Transverse colon (tissue), 4 donors: ENCODE measurements around the gene CDS1. TPM values are rescaled to one million over a fixed set of nuclear protein-coding genes. Genes with fewer than 3 reads are reported as not detected.
"Not testable (repeated sequence)": the region's sequence is repeated elsewhere in the genome, so short reads cannot be mapped to it uniquely, and the experiment has no call there.

Experiments
- DNase-seq: peaks from one replicate; pipeline ENCODE4 v3.0.0-alpha.2; 2019
- H3K27ac ChIP-seq, 4 donors: fragments of 200-600 bp; sonication (generic); 2 replicates each; pipeline ENCODE4 v1.5.1; 2016 to 2018; ENCODE audit warnings: inconsistent platforms in 4 of 4
- H3K27me3 ChIP-seq: fragments of 200-600 bp; sonication (generic); 2 replicates; pipeline ENCODE4 v1.5.1; 2017; ENCODE audit warnings: inconsistent platforms
- H3K36me3 ChIP-seq, 4 donors: fragments of 200-600 bp; sonication (generic); 2 replicates each; pipeline ENCODE4 v1.5.1; 2017 to 2019; ENCODE audit warnings: inconsistent platforms in 4 of 4
- H3K4me1 ChIP-seq, 4 donors: fragments of 200-600 bp; sonication (generic); 2 replicates each; pipeline ENCODE4 v1.5.1; 2017 to 2020; ENCODE audit warnings: inconsistent platforms in 4 of 4
- H3K4me3 ChIP-seq, 4 donors: fragments of 200-600 bp; sonication (generic); 1 replicate in 1 of 4; 2 replicates in 3 of 4; pipeline versions ENCODE4 v1.5.1 to v1.6.1; 2017 to 2019; ENCODE audit warnings: inconsistent platforms in 4 of 4
- H3K9me3 ChIP-seq, 2 donors: fragments of 200-600 bp; sonication (generic); 2 replicates each; pipeline ENCODE4 v1.5.1; 2017 to 2019; ENCODE audit warnings: inconsistent platforms in 2 of 2
- CTCF ChIP-seq, 5 experiments: fragments of 200-600 bp in 3 of 5; fragments of 450-650 bp in 2 of 5; sonication (generic) in 3 of 5; IDR thresholded peaks; 1 replicate in 2 of 5; 2 replicates in 3 of 5; pipeline ENCODE4 v1.5.1; 2016 to 2017; ENCODE audit warnings: antibody characterized with exemption in 5 of 5, inconsistent platforms in 3 of 5, mild to moderate bottlenecking in 2 of 5, moderate library complexity in 1 of 5
- EP300 ChIP-seq: sonication (generic); formaldehyde crosslinking; IDR thresholded peaks from one replicate; pipeline ENCODE4 v1.6.1; 2017; ENCODE audit warnings: antibody characterized with exemption, low read depth
- POLR2A ChIP-seq: fragments of 450-650 bp; IDR thresholded peaks from one replicate; pipeline ENCODE4 v1.6.1; 2016; ENCODE audit warnings: antibody characterized with exemption, mild to moderate bottlenecking, moderate library complexity
- POLR2AphosphoS5 ChIP-seq, 3 donors: sonication (generic); formaldehyde crosslinking; IDR thresholded peaks; one replicate each; pipeline ENCODE4 v1.6.1; 2016; ENCODE audit warnings: antibody characterized with exemption in 3 of 3
- WGBS, 2 donors: methylation state at CpG; one replicate each; pipeline ENCODE4 v1.1.5; 2018; ENCODE audit warnings: low coverage in 1 of 2; 5-methylcytosine and 5-hydroxymethylcytosine counted together
- in situ Hi-C, 4 donors: fragments of 200-750 bp; cut with MboI; loops; one replicate each; pipeline versions ENCODE4 v1.15.0 to v1.15.1; 2017; ENCODE audit warnings: low sequenced_read_pairs in 3 of 4, low pct_ligation_motif_present in 1 of 4, low pct_unique_long_range_greater_than_20kb in 1 of 4
- intact Hi-C: fragments of 100-400 bp; cut with DNase I; formaldehyde crosslinking; loops from one replicate; pipeline ENCODE4 v1.15.1; 2023; ENCODE audit warnings: low total_unique reads
- total RNA-seq, 4 donors: library from RNA; depleted of rRNA; stranded (reverse); fragments of >200 nt; gene quantifications; one replicate each; pipeline ENCODE4 v1.1.0, GENCODE V29; 2016

Gene CDS1
- 10 to 100 TPM; 21.6 to 44.0 (median 34.5) TPM for total RNA-seq

- Histone ChIP-seq H3K9me3 (no peaks in the 10 kb centered on the region), H3K4me1 (peaks cover 4 to 11% (median 5%) of the 10 kb centered on the region in 4 donors), H3K27ac (peak within 1 kb of the TSS; percentile 86 to 91 (median 90)), H3K36me3 (no peaks in the 10 kb centered on the region), H3K27me3 (peaks cover 4% of the 10 kb centered on the region), H3K4me3 (peak within 1 kb of the TSS; percentile 67 to 93 (median 72))
- peak; percentile 84 for DNase-seq
- in situ Hi-C loops (no loop called here), intact Hi-C loops (no loop called here)
- WGBS, 2 donors: 1% methylated on average over 48 of the region's 88 CpGs; no CpG with 5 or more reads in 1 of the 2 donors
- TF ChIP-seq CTCF (IDR thresholded peaks at IDR 0.05) (no peak), EP300 (no peak), POLR2A (peak; percentile 76), POLR2AphosphoS5 (IDR thresholded peaks at IDR 0.05) (peak; percentile 6 to 51 (median 44))
Measured at GRCh38 chr4:84582988-84583875, at the start of gene CDS1. TSS of gene CDS1 (plus strand) at chr4:84583127. CDS start at chr4:84583402, 275 bp downstream.

GRCh38 chr4:84535901-84536300, 47.0 kb upstream of the CDS1 start:
- WGBS, 2 donors: 94 to 100% methylated on average over 2 of the region's 2 CpGs
- H3K27me3 ChIP-seq: no peaks in the 10 kb centered on the region
- H3K4me3 ChIP-seq: no peak overlapping the region
- TF ChIP-seq CTCF (IDR thresholded peaks at IDR 0.05): no peak
- no peak for TF ChIP-seq POLR2AphosphoS5 (IDR thresholded peaks at IDR 0.05)
- no peak for TF ChIP-seq POLR2A
- TF ChIP-seq EP300: no peak
- no peak for DNase-seq
- intact Hi-C loops (no loop called here), in situ Hi-C loops (no loop called here)
- no peaks in the 10 kb centered on the region for H3K4me1 ChIP-seq
- no peak overlapping the region for H3K27ac ChIP-seq
- H3K36me3 ChIP-seq: no peaks in the 10 kb centered on the region
- H3K9me3 ChIP-seq: no peaks in the 10 kb centered on the region

GRCh38 chr4:84545093-84545492, 37.8 kb upstream of the CDS1 start:
- Histone ChIP-seq H3K36me3 (no peaks in the 10 kb centered on the region), H3K4me3 (no peak overlapping the region), H3K4me1 (no peaks in the 10 kb centered on the region), H3K27ac (no peak overlapping the region), H3K9me3 (no peaks in the 10 kb centered on the region), H3K27me3 (no peaks in the 10 kb centered on the region)
- no peak for DNase-seq
- TF ChIP-seq EP300 (no peak), POLR2A (no peak), POLR2AphosphoS5 (IDR thresholded peaks at IDR 0.05) (no peak), CTCF (IDR thresholded peaks at IDR 0.05) (no peak)
- in situ Hi-C loops: no loop called here
- intact Hi-C loops: no loop called here
- 78% methylated on average over 5 of the region's 5 CpGs; no CpG with 5 or more reads in 1 of the 2 donors for WGBS, 2 donors

- WGBS, 2 donors: 74% methylated on average over 3 of the region's 3 CpGs; no CpG with 5 or more reads in 1 of the 2 donors
- intact Hi-C loops: no loop called here
- TF ChIP-seq POLR2AphosphoS5 (IDR thresholded peaks at IDR 0.05): no peak
- no peak for TF ChIP-seq CTCF (IDR thresholded peaks at IDR 0.05)
- no peak for TF ChIP-seq POLR2A
- no peak for TF ChIP-seq EP300
Measured at GRCh38 chr4:84547211-84547610, 35.7 kb upstream of the CDS1 start.

GRCh38 chr4:84549191-84549590, 33.7 kb upstream of the CDS1 start:
- in situ Hi-C loops, H3K27ac ChIP-seq, H3K36me3 ChIP-seq, DNase-seq, intact Hi-C loops, H3K9me3 ChIP-seq, H3K4me1 ChIP-seq, H3K27me3 ChIP-seq, H3K4me3 ChIP-seq: not testable (repeated sequence)
- WGBS, 2 donors: 58 to 80% methylated on average over 2 to 6 of the region's 6 CpGs

More at GRCh38 chr4:84547211-84547610, 35.7 kb upstream of the CDS1 start:
- in situ Hi-C loops: no loop called here
- H3K4me3 ChIP-seq: no peak overlapping the region
- no peaks in the 10 kb centered on the region for H3K36me3 ChIP-seq
- no peaks in the 10 kb centered on the region for H3K9me3 ChIP-seq
- no peak overlapping the region for H3K27ac ChIP-seq
- no peak for DNase-seq
- H3K4me1 ChIP-seq: no peaks in the 10 kb centered on the region
- H3K27me3 ChIP-seq: no peaks in the 10 kb centered on the region
